H1 (cell line): ENCODE results near the gene MAPKAPK5. TPM values are rescaled to one million over a fixed set of nuclear protein-coding genes. Genes with fewer than 3 reads are reported as not detected.
A peak's percentile ranks its signal among the peaks of the same experiment; 100 is the strongest.

Source experiments
- CTCF ChIA-PET: fragments of 300-600 bp; sonication (Branson Sonifier 250); formaldehyde crosslinking; loops from one replicate; lab custom pipeline; 2021; ENCODE audit not compliant: partially characterized antibody; lab: Charles Lee
- POLR2A ChIA-PET: fragments of 300-600 bp; sonication (Branson Sonifier 250); formaldehyde crosslinking; loops from one replicate; lab custom pipeline; 2021; ENCODE audit warnings: inconsistent platforms; ENCODE audit not compliant: partially characterized antibody; lab: Charles Lee
- DNase-seq, 2 experiments: peaks; one replicate each; pipeline versions ENCODE4 v3.0.0 to v3.0.0-alpha.2; 2010 to 2022; ENCODE audit warnings: low spot score in 2 of 2, low read depth in 1 of 2, mixed read lengths in 1 of 2
- FAIRE-seq: peaks from 2 replicates; lab custom pipeline; 2011; peaks lifted over from hg19 to GRCh38; lab: Jason Lieb, UNC
- H2AFZ ChIP-seq: 2 replicates; pipeline ENCODE4 v1.8.1; 2012; ENCODE audit warnings: low read length, inconsistent platforms
- H2AK5ac ChIP-seq: 2 replicates; pipeline ENCODE4 v1.6.1; 2013; ENCODE audit warnings: low read depth, low read length
- H2BK120ac ChIP-seq: replicated peaks from 2 replicates; pipeline ENCODE3; 2013; ENCODE audit warnings: low read depth, low read length, inconsistent platforms
- H2BK12ac ChIP-seq: 2 replicates; pipeline ENCODE4 v1.6.1; 2013; ENCODE audit warnings: low read depth, low read length
- H2BK15ac ChIP-seq: 2 replicates; pipeline ENCODE4 v1.6.1; 2013; ENCODE audit warnings: low read length
- H2BK20ac ChIP-seq: 2 replicates; pipeline ENCODE4 v1.6.1; 2013; ENCODE audit warnings: low read length
- H2BK5ac ChIP-seq: 2 replicates; pipeline ENCODE4 v1.6.1; 2013; ENCODE audit warnings: low read depth, low read length
- H3K14ac ChIP-seq: 2 replicates; pipeline ENCODE4 v1.6.1; 2013; ENCODE audit warnings: inconsistent platforms; ENCODE audit not compliant: insufficient read length
- H3K18ac ChIP-seq: 2 replicates; pipeline ENCODE4 v1.6.1; 2013; ENCODE audit warnings: low read length; ENCODE audit errors: extremely low read depth
- H3K23ac ChIP-seq: 2 replicates; pipeline ENCODE4 v1.6.1; 2013; ENCODE audit warnings: inconsistent platforms; ENCODE audit not compliant: insufficient read length
- H3K23me2 ChIP-seq: 2 replicates; pipeline ENCODE4 v1.6.1; 2013; ENCODE audit warnings: low read depth, low read length
- H3K27ac ChIP-seq: 2 replicates; pipeline ENCODE4 v1.6.1; 2011; ENCODE audit warnings: low read depth, low read length, inconsistent platforms
- H3K27me3 ChIP-seq, 4 experiments: replicated peaks in 1 of 4; 1 replicate in 1 of 4; 2 replicates in 3 of 4; pipeline versions ENCODE4 v1.6.1 to v1.8.1; 2011 to 2013; ENCODE audit warnings: low read length in 3 of 4, mild to moderate bottlenecking in 3 of 4, inconsistent platforms in 2 of 4, mixed read lengths in 2 of 4, moderate library complexity in 1 of 4; ENCODE audit not compliant: control insufficient read depth in 3 of 4, insufficient read depth in 3 of 4; ENCODE audit errors: extremely low read depth in 1 of 4
- H3K36me3 ChIP-seq, 4 experiments: 2 replicates each; pipeline versions ENCODE4 v1.6.1 to v1.8.1; 2011 to 2013; ENCODE audit warnings: mild to moderate bottlenecking in 4 of 4, low read length in 3 of 4, moderate library complexity in 2 of 4, control low read depth in 1 of 4, inconsistent platforms in 1 of 4; ENCODE audit not compliant: insufficient read depth in 4 of 4, control insufficient read depth in 2 of 4
- H3K4ac ChIP-seq: replicated peaks from 2 replicates; pipeline ENCODE3; 2013; ENCODE audit warnings: low read length, low read depth, mixed read lengths, inconsistent platforms; ENCODE audit not compliant: insufficient read length
- H3K4me1 ChIP-seq, 4 experiments: replicated peaks in 1 of 4; 1 replicate in 1 of 4; 2 replicates in 3 of 4; pipeline versions ENCODE4 v1.6.1 to v1.8.1; 2011 to 2013; ENCODE audit warnings: low read length in 3 of 4, inconsistent platforms in 2 of 4, mixed read lengths in 1 of 4; ENCODE audit not compliant: insufficient read depth in 4 of 4, control insufficient read depth in 3 of 4
- H3K4me2 ChIP-seq, 2 experiments: 2 replicates each; pipeline versions ENCODE4 v1.6.1 to v1.8.1; 2011 to 2013; ENCODE audit warnings: low read depth in 2 of 2, low read length in 2 of 2, control low read depth in 1 of 2, inconsistent platforms in 1 of 2, mild to moderate bottlenecking in 1 of 2; ENCODE audit not compliant: insufficient read depth in 1 of 2
- H3K4me3 ChIP-seq, 4 experiments: fragments of 200-600, 300-600 bp in 1 of 4; sonication (generic), shearing (Covaris generic), sonication (Bioruptor Twin) in 1 of 4; 2 replicates each; pipeline versions ENCODE4 v1.5.1 to v1.8.1; 2011 to 2016; ENCODE audit warnings: low read length in 4 of 4, low read depth in 3 of 4, control low read depth in 2 of 4, inconsistent platforms in 2 of 4, mild to moderate bottlenecking in 2 of 4, mixed read lengths in 1 of 4, moderate library complexity in 1 of 4; ENCODE audit not compliant: insufficient read depth in 2 of 4; ENCODE audit errors: extremely low read depth in 1 of 4
- H3K56ac ChIP-seq: replicated peaks from 2 replicates; pipeline ENCODE3; 2013; ENCODE audit warnings: low read depth, mild to moderate bottlenecking, mixed read lengths, low read length, inconsistent platforms; ENCODE audit not compliant: insufficient read length
- H3K79me1 ChIP-seq: 2 replicates; pipeline ENCODE4 v1.6.1; 2013; ENCODE audit warnings: low read depth, low read length, control low read depth
- H3K79me2 ChIP-seq, 2 experiments: 2 replicates each; pipeline versions ENCODE4 v1.6.1 to v1.8.1; 2012 to 2013; ENCODE audit warnings: low read length in 2 of 2, mild to moderate bottlenecking in 2 of 2, inconsistent platforms in 1 of 2; ENCODE audit not compliant: insufficient read depth in 2 of 2, control insufficient read depth in 1 of 2
- H3K9ac ChIP-seq, 4 experiments: replicated peaks in 1 of 4; 1 replicate in 1 of 4; 2 replicates in 3 of 4; pipeline versions ENCODE4 v1.6.1 to v1.8.1; 2011 to 2013; ENCODE audit warnings: low read depth in 3 of 4, low read length in 3 of 4, control low read depth in 2 of 4, mild to moderate bottlenecking in 2 of 4, moderate library complexity in 2 of 4, inconsistent platforms in 1 of 4; ENCODE audit errors: extremely low read depth in 1 of 4
- H3K9me3 ChIP-seq, 2 experiments: 2 replicates each; pipeline versions ENCODE4 v1.6.1 to v1.8.1; 2012 to 2013; ENCODE audit warnings: mild to moderate bottlenecking in 2 of 2, moderate library complexity in 2 of 2, control low read depth in 1 of 2, inconsistent platforms in 1 of 2, low read depth in 1 of 2, low read length in 1 of 2, mixed read lengths in 1 of 2; ENCODE audit not compliant: insufficient read depth in 2 of 2
- H4K20me1 ChIP-seq, 2 experiments: replicated peaks in 1 of 2; 2 replicates each; pipeline versions ENCODE3 to v1.8.1; 2011 to 2013; ENCODE audit warnings: inconsistent platforms in 2 of 2, low read length in 2 of 2, mild to moderate bottlenecking in 1 of 2; ENCODE audit not compliant: insufficient read depth in 2 of 2, control insufficient read depth in 1 of 2
- H4K5ac ChIP-seq: 2 replicates; pipeline ENCODE4 v1.6.1; 2013; ENCODE audit warnings: low read length, low read depth, mixed read lengths, inconsistent platforms; ENCODE audit not compliant: insufficient read length
- H4K8ac ChIP-seq: 2 replicates; pipeline ENCODE4 v1.8.0; 2013; ENCODE audit warnings: mild to moderate bottlenecking, moderate library complexity, low read length, inconsistent platforms; ENCODE audit not compliant: insufficient read depth; ENCODE audit errors: extremely low read depth
- H4K91ac ChIP-seq: replicated peaks from 2 replicates; pipeline ENCODE3; 2013; ENCODE audit warnings: low read length, mixed read lengths, inconsistent platforms; ENCODE audit not compliant: insufficient read length
- POLR2A ChIP-seq, 2 experiments: IDR thresholded peaks; 1 replicate in 1 of 2; 2 replicates in 1 of 2; pipeline ENCODE4 v1.6.1; 2011; ENCODE audit warnings: low read depth in 2 of 2, low read length in 2 of 2, mild to moderate bottlenecking in 2 of 2; ENCODE audit errors: control extremely low read depth in 1 of 2
- SIX5 ChIP-seq: IDR thresholded peaks from 2 replicates; pipeline ENCODE4 v1.6.1; 2011; ENCODE audit warnings: mild to moderate bottlenecking, low read depth, low read length
- WGBS, 2 experiments: shearing (Covaris generic) in 1 of 2; methylation state at CpG; one replicate each; pipeline versions ENCODE4 v1.1.6 to v1.1.7; 2013 to 2015; ENCODE audit warnings: low lambda C conversion rate in 2 of 2, mixed read lengths in 2 of 2, inconsistent platforms in 1 of 2, low coverage in 1 of 2, missing lambda C conversion rate in 1 of 2; ENCODE audit not compliant: insufficient replicate concordance in 2 of 2, insufficient coverage in 1 of 2, insufficient read length in 1 of 2; ENCODE audit errors: extremely low coverage in 1 of 2, missing lambda C conversion rate in 1 of 2; 5-methylcytosine and 5-hydroxymethylcytosine counted together
- polyA plus RNA-seq, 7 experiments: library from polyadenylated mRNA; depleted of rRNA in 3 of 7; stranded (reverse) in 5 of 7; unstranded in 2 of 7; fragments of >200 nt in 5 of 7; fragments of 200-250 nt in 2 of 7; gene quantifications; 1 replicate in 5 of 7; 2 replicates in 1 of 7; 4 replicates in 1 of 7; pipeline versions ENCODE4 v1.2.1 to v1.2.3, GENCODE V29; 2011 to 2013; ENCODE audit warnings: missing spikeins in 2 of 7, mixed read lengths in 2 of 7
- total RNA-seq: library from RNA; stranded (reverse); fragmentation: NEBNext Ultra II Directional; extraction: Animal tissue kit (Norgen Biotek cat#: 25700); gene quantifications from 2 replicates; pipeline ENCODE4 v1.2.1, GENCODE V29; 2021

The MAPKAPK5 gene
- total and polyA plus RNA-seq, 2 of the 8 experiments (the other 6 are each of a cell fraction or from before 2014, with no cell fraction given) = 40.0 to 91.5 TPM

- no peak overlapping the region for H3K56ac ChIP-seq
- H3K23me2 ChIP-seq = peaks cover 6% of the 10 kb centered on the region
- TF ChIP-seq POLR2A (IDR thresholded peaks at IDR 0.05; ENCODE audit: control extremely low read depth in 1 of 2, low read depth in 2 of 2, low read length in 2 of 2) (0 out of 3 replicates have a peak, but pooled peaks of 1 of the 2 experiments have one; percentile 19), SIX5 (no peak)
- TF ChIP-seq, all 59 proteins: peak for 1
Observed at GRCh38 chr12:111838353-111838752, 3.7 kb upstream of the MAPKAPK5 start.

More at GRCh38 chr12:111838353-111838752, 3.7 kb upstream of the MAPKAPK5 start:
- Histone ChIP-seq H2BK12ac (no peak overlapping the region), H3K27me3 (no peaks in the 10 kb centered on the region), H2BK120ac (no peak overlapping the region), H3K18ac (no peak overlapping the region), H3K4me3 (no peak overlapping the region), H2BK20ac (no peak overlapping the region), H3K9ac (no peak overlapping the region), H2AFZ (no peak overlapping the region), H2BK15ac (no peak overlapping the region), H3K79me1 (no peaks in the 10 kb centered on the region), H3K36me3 (peaks cover 0 to 11% (median 4%) of the 10 kb centered on the region in 4 experiments; a peak in 3 of 8 replicates), H3K9me3 (no peaks in the 10 kb centered on the region; a peak in 1 of 4 replicates), H4K91ac (no peak overlapping the region), H4K8ac (no peak overlapping the region), H3K4me2 (no peak overlapping the region), H4K20me1 (peaks cover 0 to 1% of the 10 kb centered on the region in 2 experiments), H3K23ac (no peak overlapping the region), H3K14ac (no peak overlapping the region), H2AK5ac (no peak overlapping the region), H3K79me2 (peaks cover 21 to 37% of the 10 kb centered on the region in 2 experiments), H3K4me1 (peaks cover 0 to 5% (median 0%) of the 10 kb centered on the region in 4 experiments; a peak in 4 of 7 replicates), H3K4ac (no peak overlapping the region), H3K27ac (no peak overlapping the region), H4K5ac (no peak overlapping the region), H2BK5ac (no peak overlapping the region)
- FAIRE-seq (no peak), DNase-seq (no peak)
- ChIA-PET CTCF (no interaction called here), POLR2A (interaction anchor here (0.7 to 1.6 kb wide), 3 partner anchors 10 to 30 kb away, joined by 3 to 5 read pairs (median 3); no protein-coding TSS in a partner anchor)
- WGBS, 2 experiments = 86% methylated on average over 3 of the region's 3 CpGs; no CpG with 5 or more reads in 1 of the 2 experiments
